ENCODE data around the gene C11orf98. TPM values are rescaled to one million over a fixed set of nuclear protein-coding genes. Genes with fewer than 3 reads are reported as not detected.

C11orf98 gene
- polyA plus RNA-seq, 4 donors, result 56.7 to 156 (median 135) TPM

DNA sequence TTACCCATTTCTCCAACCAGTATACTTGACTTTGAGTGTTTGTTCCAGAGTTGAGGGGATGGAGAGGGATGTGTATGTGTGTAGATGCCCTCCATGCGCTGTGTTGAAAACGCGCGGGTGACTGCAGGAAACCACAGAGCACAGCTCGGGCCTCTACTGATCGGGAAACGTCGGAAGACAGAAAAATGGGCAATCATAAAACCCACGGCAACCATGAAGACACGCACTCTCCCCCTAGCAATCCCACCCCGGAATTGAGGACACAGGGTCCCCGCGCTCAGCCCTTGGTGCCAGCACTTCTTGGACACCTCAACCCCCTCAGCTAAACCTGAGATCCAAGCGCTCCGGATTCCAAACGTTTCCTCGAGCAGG lies 6.2 kb upstream of the C11orf98 start:
- no peak for FAIRE-seq
- Histone ChIP-seq H3K4me3 (ENCODE audit: low read depth in 1 of 3, low read length in 3 of 3) (peak overlapping the region; percentile 61 to 80 (median 80)), H3K9me3 (ENCODE audit: control insufficient read depth in 2 of 2, insufficient read depth in 1 of 2, low read depth in 1 of 2, low read length in 1 of 2) (no peaks in the 10 kb centered on the region), H3K36me3 (ENCODE audit: control insufficient read depth in 3 of 3, insufficient read depth in 2 of 3, low read depth in 1 of 3, low read length in 3 of 3) (peaks cover 0 to 44% (median 6%) of the 10 kb centered on the region in 3 donors), H3K27me3 (ENCODE audit: control insufficient read depth in 3 of 3, insufficient read depth in 3 of 3, low read length in 3 of 3) (no peaks in the 10 kb centered on the region), H3K4me1 (ENCODE audit: control insufficient read depth in 3 of 3, insufficient read depth in 2 of 3, low read depth in 1 of 3, low read length in 2 of 3) (peaks cover 10 to 22% (median 11%) of the 10 kb centered on the region in 3 donors), H3K27ac (ENCODE audit: low read depth in 1 of 3, low read length in 2 of 3) (peak overlapping the region; percentile 77 to 89 (median 87))
- WGBS, 3 donors, result 0 to 1% (median 1%) methylated on average over 17 of the region's 17 CpGs
- DNase-seq, result no peak

DNA sequence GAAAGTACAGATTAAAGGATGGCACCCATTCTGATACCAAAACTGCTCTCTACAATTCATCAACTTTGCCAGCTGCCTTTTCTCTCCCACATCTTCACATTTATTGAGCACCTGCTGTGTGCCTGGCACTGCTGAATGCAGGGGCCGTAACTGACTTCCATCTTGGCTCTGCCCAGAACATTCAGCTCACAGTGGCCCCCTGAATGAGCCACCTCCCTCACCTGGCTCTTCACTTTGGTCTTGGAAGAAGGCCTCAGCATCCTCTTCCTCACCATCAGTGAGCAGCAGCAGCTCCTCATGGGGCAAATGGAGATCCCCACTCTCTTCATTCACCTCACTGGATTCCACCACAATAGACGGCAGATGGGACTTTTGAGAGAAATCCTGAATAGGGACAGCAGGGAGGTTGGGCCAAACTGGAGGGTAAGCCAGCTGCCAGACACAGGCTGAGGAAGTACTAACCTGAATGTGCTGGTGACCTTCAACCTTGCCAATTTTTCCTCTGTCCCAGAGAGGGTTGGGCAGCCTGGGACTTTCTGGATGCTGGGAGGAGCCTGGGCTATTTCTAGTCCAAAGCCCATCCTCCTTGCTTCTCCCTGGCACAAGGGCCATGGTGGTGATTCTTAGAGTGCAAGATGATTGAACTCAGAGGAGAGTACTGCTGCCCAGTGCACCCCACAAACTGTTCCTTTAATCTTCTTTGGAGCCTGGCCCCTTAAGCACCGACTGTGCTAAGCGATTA lies 4.6 kb upstream of the C11orf98 start:
- Histone ChIP-seq H3K27ac (ENCODE audit: low read depth in 1 of 3, low read length in 2 of 3) (peak overlapping the region in 2 of 3 donors; percentile 2 to 52), H3K4me1 (ENCODE audit: control insufficient read depth in 3 of 3, insufficient read depth in 2 of 3, low read depth in 1 of 3, low read length in 2 of 3) (peaks cover 10 to 22% (median 11%) of the 10 kb centered on the region in 3 donors), H3K27me3 (ENCODE audit: control insufficient read depth in 3 of 3, insufficient read depth in 3 of 3, low read length in 3 of 3) (no peaks in the 10 kb centered on the region), H3K9me3 (ENCODE audit: control insufficient read depth in 2 of 2, insufficient read depth in 1 of 2, low read depth in 1 of 2, low read length in 1 of 2) (no peaks in the 10 kb centered on the region), H3K4me3 (ENCODE audit: low read depth in 1 of 3, low read length in 3 of 3) (no peak overlapping the region), H3K36me3 (ENCODE audit: control insufficient read depth in 3 of 3, insufficient read depth in 2 of 3, low read depth in 1 of 3, low read length in 3 of 3) (peaks cover 0 to 39% (median 3%) of the 10 kb centered on the region in 3 donors)
- 45 to 69% (median 49%) methylated on average over 4 of the region's 4 CpGs for WGBS, 3 donors
- FAIRE-seq (no peak), DNase-seq (peak in 1 of 2 donors; percentile 83)

DNA sequence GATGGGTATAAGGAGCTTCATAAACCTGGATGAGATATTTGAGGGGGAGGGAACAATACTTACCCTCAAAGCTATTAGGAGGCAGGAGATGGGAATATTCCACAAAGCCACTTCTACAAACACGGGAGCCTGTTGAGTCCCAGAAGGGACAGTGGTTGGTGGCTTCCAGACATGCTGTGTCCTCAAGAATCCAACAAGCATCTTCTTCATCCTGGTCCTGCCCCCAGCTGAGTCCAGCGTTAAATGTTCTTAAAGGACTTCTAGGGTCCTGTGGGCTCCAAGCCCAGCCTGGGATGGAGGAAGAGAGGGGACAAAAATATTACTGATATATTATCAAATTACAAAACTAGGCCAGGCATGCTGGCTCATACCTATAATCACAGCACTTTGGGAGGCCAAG lies 2.5 kb upstream of the C11orf98 start:
- no peak overlapping the region for H3K27ac ChIP-seq (ENCODE audit: low read depth in 1 of 3, low read length in 2 of 3)
- no peaks in the 10 kb centered on the region for H3K27me3 ChIP-seq (ENCODE audit: control insufficient read depth in 3 of 3, insufficient read depth in 3 of 3, low read length in 3 of 3)
- peaks cover 10 to 14% (median 11%) of the 10 kb centered on the region in 3 donors for H3K4me1 ChIP-seq (ENCODE audit: control insufficient read depth in 3 of 3, insufficient read depth in 2 of 3, low read depth in 1 of 3, low read length in 2 of 3)
- no peak overlapping the region for H3K4me3 ChIP-seq (ENCODE audit: low read depth in 1 of 3, low read length in 3 of 3)
- H3K36me3 ChIP-seq (ENCODE audit: control insufficient read depth in 3 of 3, insufficient read depth in 2 of 3, low read depth in 1 of 3, low read length in 3 of 3), result peaks cover 0 to 32% (median 3%) of the 10 kb centered on the region in 3 donors
- DNase-seq (no peak), FAIRE-seq (no peak)
- H3K9me3 ChIP-seq (ENCODE audit: control insufficient read depth in 2 of 2, insufficient read depth in 1 of 2, low read depth in 1 of 2, low read length in 1 of 2), result no peaks in the 10 kb centered on the region
- WGBS, 3 donors, result 68 to 79% (median 77%) methylated on average over 2 of the region's 2 CpGs

DNA sequence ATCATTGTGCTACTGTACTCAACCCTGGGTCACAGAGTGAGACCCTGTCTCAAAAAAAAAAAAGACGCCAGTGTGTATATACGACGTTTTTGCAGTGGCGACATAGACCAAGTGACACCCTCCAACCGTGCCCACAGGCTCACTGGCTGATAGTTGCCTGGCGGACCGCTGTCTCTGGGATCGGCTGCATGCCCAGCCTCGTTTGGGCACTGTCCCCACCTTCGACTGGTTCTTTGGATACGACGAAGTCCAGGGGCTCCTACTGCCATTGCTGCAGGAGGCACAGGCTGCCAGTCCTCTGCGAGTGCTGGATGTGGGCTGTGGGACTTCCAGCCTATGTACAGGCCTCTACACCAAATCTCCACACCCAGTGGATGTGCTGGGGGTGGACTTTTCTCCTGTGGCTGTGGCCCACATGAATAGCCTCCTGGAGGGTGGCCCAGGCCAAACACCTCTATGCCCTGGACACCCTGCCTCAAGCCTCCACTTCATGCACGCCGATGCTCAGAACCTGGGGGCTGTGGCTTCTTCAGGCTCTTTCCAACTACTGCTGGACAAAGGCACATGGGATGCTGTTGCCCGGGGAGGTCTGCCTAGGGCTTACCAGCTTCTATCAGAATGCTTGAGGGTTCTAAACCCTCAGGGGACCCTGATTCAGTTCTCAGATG lies 1.4 kb upstream of the C11orf98 start:
- H3K4me3 ChIP-seq (ENCODE audit: low read depth in 1 of 3, low read length in 3 of 3), result peak overlapping the region; percentile 84 to 98 (median 97)
- FAIRE-seq (no peak), DNase-seq (no peak)
- no peaks in the 10 kb centered on the region for H3K9me3 ChIP-seq (ENCODE audit: control insufficient read depth in 2 of 2, insufficient read depth in 1 of 2, low read depth in 1 of 2, low read length in 1 of 2)
- no peaks in the 10 kb centered on the region for H3K27me3 ChIP-seq (ENCODE audit: control insufficient read depth in 3 of 3, insufficient read depth in 3 of 3, low read length in 3 of 3)
- H3K27ac ChIP-seq (ENCODE audit: low read depth in 1 of 3, low read length in 2 of 3), result peak overlapping the region; percentile 57 to 98 (median 95)
- peaks cover 10 to 12% (median 11%) of the 10 kb centered on the region in 3 donors for H3K4me1 ChIP-seq (ENCODE audit: control insufficient read depth in 3 of 3, insufficient read depth in 2 of 3, low read depth in 1 of 3, low read length in 2 of 3)
- 20 to 39% (median 25%) methylated on average over 16 of the region's 16 CpGs for WGBS, 3 donors
- peaks cover 0 to 41% (median 3%) of the 10 kb centered on the region in 3 donors for H3K36me3 ChIP-seq (ENCODE audit: control insufficient read depth in 3 of 3, insufficient read depth in 2 of 3, low read depth in 1 of 3, low read length in 3 of 3)

DNA sequence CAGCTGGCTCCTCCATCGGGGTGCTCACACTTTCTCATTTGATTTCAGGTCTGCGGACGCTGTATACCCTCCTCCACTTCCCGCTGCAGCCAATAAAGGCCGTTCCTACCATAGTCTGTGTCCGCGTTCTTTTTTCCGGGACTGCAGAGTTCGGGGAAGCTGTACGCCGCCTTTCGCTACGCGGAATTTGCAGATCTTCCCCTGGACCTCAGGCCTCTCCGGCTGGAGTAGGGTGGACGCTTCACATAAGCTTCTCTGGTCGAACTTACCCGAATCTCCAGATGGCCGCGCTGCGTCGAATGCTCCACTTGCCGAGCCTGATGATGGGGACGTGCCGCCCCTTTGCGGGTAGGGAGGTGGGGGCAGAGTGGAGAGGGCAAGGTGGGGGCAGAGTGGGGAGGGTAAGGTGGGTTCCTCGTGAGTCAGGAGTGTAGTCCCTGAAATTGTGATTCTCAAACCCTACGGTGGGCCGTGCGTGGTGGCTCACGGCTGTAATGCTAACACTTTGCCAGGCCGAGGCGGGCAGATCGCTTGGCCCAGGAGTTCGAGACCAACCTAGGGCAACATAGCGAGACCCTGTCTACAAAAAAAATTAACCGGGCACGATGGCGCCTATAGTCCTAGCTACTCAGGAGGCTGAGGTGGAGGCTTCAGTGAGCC lies 719 bp upstream of the C11orf98 start:
- Histone ChIP-seq H3K9me3 (ENCODE audit: control insufficient read depth in 2 of 2, insufficient read depth in 1 of 2, low read depth in 1 of 2, low read length in 1 of 2) (no peaks in the 10 kb centered on the region), H3K27me3 (ENCODE audit: control insufficient read depth in 3 of 3, insufficient read depth in 3 of 3, low read length in 3 of 3) (no peaks in the 10 kb centered on the region), H3K27ac (ENCODE audit: low read depth in 1 of 3, low read length in 2 of 3) (peak overlapping the region; percentile 57 to 98 (median 95)), H3K4me3 (ENCODE audit: low read depth in 1 of 3, low read length in 3 of 3) (peak overlapping the region; percentile 84 to 98 (median 97)), H3K4me1 (ENCODE audit: control insufficient read depth in 3 of 3, insufficient read depth in 2 of 3, low read depth in 1 of 3, low read length in 2 of 3) (peaks cover 10 to 12% (median 11%) of the 10 kb centered on the region in 3 donors), H3K36me3 (ENCODE audit: control insufficient read depth in 3 of 3, insufficient read depth in 2 of 3, low read depth in 1 of 3, low read length in 3 of 3) (peaks cover 0 to 41% (median 3%) of the 10 kb centered on the region in 3 donors)
- 1 to 2% (median 1%) methylated on average over 39 of the region's 39 CpGs for WGBS, 3 donors
- FAIRE-seq (no peak), DNase-seq (peak in 1 of 2 donors; percentile 53)

DNA sequence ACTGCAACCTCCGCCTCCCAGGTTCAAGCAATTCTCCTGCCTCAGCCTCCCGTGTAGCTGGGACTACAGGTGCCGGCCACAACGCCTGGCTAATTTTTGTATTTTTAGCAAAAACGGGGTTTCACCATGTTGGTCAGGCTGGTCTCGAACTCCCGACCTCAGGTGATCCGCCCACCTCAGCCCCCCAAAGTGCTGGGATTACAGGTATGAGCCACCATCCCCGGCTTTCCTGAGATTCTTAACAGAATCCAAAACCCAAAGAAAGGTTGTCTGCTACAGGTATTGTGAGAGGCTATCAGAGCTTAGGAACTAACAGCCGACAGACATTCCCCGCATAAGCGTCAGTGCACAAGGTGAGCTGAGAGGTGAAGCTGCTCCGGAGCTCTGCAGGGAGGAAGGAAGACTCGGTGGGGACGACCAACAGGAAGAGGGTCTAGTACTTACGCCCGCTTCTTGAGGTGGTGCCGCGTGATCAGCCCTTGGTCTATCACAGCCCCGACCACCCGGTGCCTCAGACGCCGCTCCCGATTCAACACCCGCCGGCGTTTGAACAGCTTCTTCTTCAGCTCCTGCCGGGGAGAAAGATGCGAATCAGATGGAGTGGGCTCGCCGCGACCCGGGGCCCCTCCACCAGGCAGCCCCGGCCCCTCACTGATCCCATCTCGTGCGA lies 470 bp downstream of the C11orf98 start:
- peak overlapping the region; percentile 90 to 98 (median 95) for H3K27ac ChIP-seq (ENCODE audit: low read depth in 1 of 3, low read length in 2 of 3)
- H3K9me3 ChIP-seq (ENCODE audit: control insufficient read depth in 2 of 2, insufficient read depth in 1 of 2, low read depth in 1 of 2, low read length in 1 of 2), result no peaks in the 10 kb centered on the region
- peak; percentile 71 to 82 for DNase-seq
- peak overlapping the region; percentile 84 to 98 (median 97) for H3K4me3 ChIP-seq (ENCODE audit: low read depth in 1 of 3, low read length in 3 of 3)
- no peak for FAIRE-seq
- no peaks in the 10 kb centered on the region for H3K27me3 ChIP-seq (ENCODE audit: control insufficient read depth in 3 of 3, insufficient read depth in 3 of 3, low read length in 3 of 3)
- peaks cover 6 to 12% (median 10%) of the 10 kb centered on the region in 3 donors for H3K4me1 ChIP-seq (ENCODE audit: control insufficient read depth in 3 of 3, insufficient read depth in 2 of 3, low read depth in 1 of 3, low read length in 2 of 3)
- H3K36me3 ChIP-seq (ENCODE audit: control insufficient read depth in 3 of 3, insufficient read depth in 2 of 3, low read depth in 1 of 3, low read length in 3 of 3), result peaks cover 0 to 37% (median 3%) of the 10 kb centered on the region in 3 donors
- 2 to 3% (median 2%) methylated on average over 36 of the region's 36 CpGs for WGBS, 3 donors

DNA sequence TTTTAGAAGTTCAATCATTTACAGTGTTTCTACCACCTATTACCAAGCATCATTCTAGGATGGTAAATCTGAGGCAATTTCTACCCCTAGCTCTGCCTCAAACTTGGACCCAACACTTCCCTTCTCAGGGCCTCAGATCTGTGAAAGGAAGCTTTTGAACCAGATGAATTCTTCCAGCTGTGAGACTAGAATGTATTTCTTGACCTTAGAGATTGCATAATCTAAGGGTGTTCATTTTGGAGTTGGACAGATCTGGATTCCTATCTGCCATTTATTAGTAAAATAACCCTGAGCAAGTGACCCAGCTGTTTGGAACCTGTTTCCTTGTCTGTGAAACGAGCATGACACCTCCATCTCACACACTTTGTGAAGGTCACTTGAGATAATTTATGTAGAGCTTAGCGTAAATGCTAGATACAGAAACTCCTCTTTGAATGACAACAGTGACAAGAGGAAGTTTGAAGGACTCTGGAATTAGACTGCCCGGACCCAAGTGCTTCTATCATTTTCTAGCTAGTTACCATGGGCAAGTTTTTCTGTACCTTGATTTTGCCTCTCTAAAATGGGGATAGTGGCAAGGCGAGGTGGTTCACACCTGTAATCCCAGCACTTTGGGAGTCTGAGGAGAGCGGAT lies 8.1 kb downstream of the C11orf98 start:
- FAIRE-seq (no peak), DNase-seq (no peak)
- H3K4me3 ChIP-seq (ENCODE audit: low read depth in 1 of 3, low read length in 3 of 3), result no peak overlapping the region
- H3K27me3 ChIP-seq (ENCODE audit: control insufficient read depth in 3 of 3, insufficient read depth in 3 of 3, low read length in 3 of 3), result no peaks in the 10 kb centered on the region
- WGBS, 3 donors, result 59 to 66% (median 60%) methylated on average over 5 of the region's 5 CpGs
- H3K36me3 ChIP-seq (ENCODE audit: control insufficient read depth in 3 of 3, insufficient read depth in 2 of 3, low read depth in 1 of 3, low read length in 3 of 3), result peaks cover 0 to 4% (median 0%) of the 10 kb centered on the region in 3 donors
- H3K9me3 ChIP-seq (ENCODE audit: control insufficient read depth in 2 of 2, insufficient read depth in 1 of 2, low read depth in 1 of 2, low read length in 1 of 2), result no peaks in the 10 kb centered on the region
- no peak overlapping the region for H3K27ac ChIP-seq (ENCODE audit: low read depth in 1 of 3, low read length in 2 of 3)
- H3K4me1 ChIP-seq (ENCODE audit: control insufficient read depth in 3 of 3, insufficient read depth in 2 of 3, low read depth in 1 of 3, low read length in 2 of 3), result no peaks in the 10 kb centered on the region

Measured in small intestine (tissue), 7 donors.